HG03280 (cell line): ENCODE results near the gene OR6B2.

Source experiments
- ATAC-seq: cut with Tn5 transposase; IDR thresholded peaks from one replicate; pipeline ENCODE4 v1.9.1; 2021; ENCODE audit warnings: mild to moderate bottlenecking, moderate library complexity; ENCODE audit not compliant: unreplicated experiment

Gene OR6B2

DNA sequence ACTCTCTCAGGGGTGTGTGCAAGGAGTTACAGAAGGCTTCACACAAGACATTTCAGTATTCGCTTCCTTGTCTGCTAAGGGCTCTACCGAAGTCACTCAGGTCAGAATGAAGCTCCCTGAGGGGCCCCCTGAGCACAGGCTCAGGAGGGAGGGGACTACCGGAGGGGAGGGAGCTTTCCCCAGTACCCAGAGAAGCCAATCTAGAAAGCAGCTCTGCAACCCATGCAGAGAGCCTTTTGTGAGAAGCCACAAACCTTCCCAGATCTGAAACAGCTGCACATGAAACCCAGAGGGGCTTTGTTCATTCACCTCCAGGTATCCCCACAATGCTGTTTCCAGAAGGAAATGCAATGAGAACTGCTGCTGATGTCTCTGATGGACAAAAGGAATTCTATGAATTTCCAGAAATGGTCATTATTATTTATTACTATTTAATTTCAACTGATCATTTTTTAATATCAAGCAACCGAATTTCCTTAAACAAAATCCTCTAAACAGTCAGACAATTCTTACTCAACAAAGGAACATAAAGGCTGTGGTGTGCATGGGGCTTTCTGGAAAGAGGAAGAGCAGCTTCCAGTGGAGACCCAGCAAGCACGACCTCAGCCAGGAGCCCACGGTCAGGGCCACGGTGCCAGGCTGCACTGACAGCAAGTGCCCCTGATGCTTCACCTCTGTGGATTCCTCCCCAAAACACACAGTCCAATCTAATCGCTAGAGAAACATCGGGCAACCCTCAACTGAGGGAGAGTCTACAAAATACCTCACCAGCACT lies 47.0 kb downstream of the OR6B2 start:
- ATAC-seq, result no peak
